ENCODE measurements around the gene KAT5.
A peak's percentile ranks its signal among the peaks of the same experiment; 100 is the strongest.
"Not testable (repeated sequence)": the region's sequence is repeated elsewhere in the genome, so short reads cannot be mapped to it uniquely, and the experiment has no call there.

KAT5 gene

GRCh38 chr11:65683480-65683879 lies 28.6 kb upstream of the KAT5 start:
- peak; percentile 14; the same call in 1 of the 2 replicates for TF ChIP-seq CTCF (conservative IDR thresholded peaks at IDR 0.05)
- H3K27ac ChIP-seq, result not testable (repeated sequence)

GRCh38 chr11:65685981-65686380 lies 26.1 kb upstream of the KAT5 start:
- no peak overlapping the region for H3K27ac ChIP-seq
- TF ChIP-seq CTCF (conservative IDR thresholded peaks at IDR 0.05), result no peak

GRCh38 chr11:65691847-65692246 lies 20.2 kb upstream of the KAT5 start:
- H3K27ac ChIP-seq, result peak overlapping the region; percentile 83

GRCh38 chr11:65692367-65692766 lies 19.7 kb upstream of the KAT5 start:
- no peak for TF ChIP-seq CTCF (conservative IDR thresholded peaks at IDR 0.05)
- H3K27ac ChIP-seq, result peak overlapping the region; percentile 83

GRCh38 chr11:65695459-65696241 lies 16.4 kb upstream of the KAT5 start:
- H3K27ac ChIP-seq, result peak overlapping the region; percentile 83
- no peak for TF ChIP-seq CTCF (conservative IDR thresholded peaks at IDR 0.05)

- peak overlapping the region; percentile 83; the same call in 1 of the 2 replicates for H3K27ac ChIP-seq
- TF ChIP-seq CTCF (conservative IDR thresholded peaks at IDR 0.05), result no peak
Observed at GRCh38 chr11:65696802-65697552, 15.1 kb upstream of the KAT5 start.

- no peak overlapping the region; the same call in 1 of the 2 replicates for H3K27ac ChIP-seq
- TF ChIP-seq CTCF (conservative IDR thresholded peaks at IDR 0.05), result no peak
Observed at GRCh38 chr11:65698205-65698604, 13.8 kb upstream of the KAT5 start.

- no peak for TF ChIP-seq CTCF (conservative IDR thresholded peaks at IDR 0.05)
- no peak overlapping the region for H3K27ac ChIP-seq
Observed at GRCh38 chr11:65699306-65699705, 12.7 kb upstream of the KAT5 start.
